Caco-2 (cell line): ENCODE data around the gene SPPL3. TPM values are rescaled to one million over a fixed set of nuclear protein-coding genes. Genes with fewer than 3 reads are reported as not detected.

Experiments used
- BruUV-seq: library from RNA; stranded (reverse); fragments of 400-500 nt; replicated peaks from 2 replicates; lab custom pipeline; 2021; lab: Mats Ljungman, UMichigan
- CTCF ChIA-PET: fragments of 300-600 bp; sonication (Branson Sonifier 250); formaldehyde crosslinking; loops from one replicate; lab custom pipeline; 2022; ENCODE audit warnings: antibody characterized with exemption; lab: Charles Lee
- POLR2A ChIA-PET: fragments of 300-600 bp; sonication (Branson Sonifier 250); formaldehyde crosslinking; loops from one replicate; lab custom pipeline; 2022; ENCODE audit warnings: antibody characterized with exemption; lab: Charles Lee
- DNase-seq, 2 experiments: peaks; one replicate each; pipeline versions ENCODE4 v3.0.0 to v3.0.0-alpha.2; 2020 to 2022
- H3K27me3 ChIP-seq: replicated peaks from 2 replicates; pipeline ENCODE4 v1.6.0; 2011; ENCODE audit warnings: low read length; ENCODE audit not compliant: control insufficient read depth, insufficient read depth
- H3K36me3 ChIP-seq: 2 replicates; pipeline ENCODE4 v1.5.1; 2011; ENCODE audit warnings: low read length; ENCODE audit not compliant: control insufficient read depth, insufficient read depth
- H3K4me1 ChIP-seq: fragments of 250-450 bp; sonication (Bioruptor Pico); 2 replicates; pipeline ENCODE4 v1.5.1; 2020; ENCODE audit warnings: mild to moderate bottlenecking
- H3K4me3 ChIP-seq: 2 replicates; pipeline ENCODE4 v1.5.1; 2011; ENCODE audit warnings: low read depth, mild to moderate bottlenecking, control low read depth, low read length
- H3K9me3 ChIP-seq: fragments of 250-450 bp; sonication (Bioruptor Pico); 2 replicates; pipeline ENCODE4 v1.5.1; 2020; ENCODE audit warnings: mild to moderate bottlenecking, moderate library complexity
- H3K27ac Mint-ChIP-seq: one replicate; pipeline ENCODE4 v1.8.0; 2022; ENCODE audit warnings: mixed read lengths; ENCODE audit not compliant: unreplicated experiment
- H3K27me3 Mint-ChIP-seq: one replicate; pipeline ENCODE4 v1.8.0; 2022; ENCODE audit warnings: mixed read lengths; ENCODE audit not compliant: insufficient read depth, unreplicated experiment
- H3K36me3 Mint-ChIP-seq: one replicate; pipeline ENCODE4 v1.8.0; 2022; ENCODE audit warnings: mild to moderate bottlenecking, mixed read lengths; ENCODE audit not compliant: insufficient read depth, unreplicated experiment
- H3K4me1 Mint-ChIP-seq: one replicate; pipeline ENCODE4 v1.8.0; 2022; ENCODE audit warnings: low read depth, mixed read lengths; ENCODE audit not compliant: unreplicated experiment
- H3K4me3 Mint-ChIP-seq: one replicate; pipeline ENCODE4 v1.8.0; 2022; ENCODE audit warnings: mild to moderate bottlenecking, moderate library complexity, mixed read lengths; ENCODE audit not compliant: unreplicated experiment
- H3K9me3 Mint-ChIP-seq: one replicate; pipeline ENCODE4 v1.8.0; 2022; ENCODE audit warnings: mixed read lengths; ENCODE audit not compliant: unreplicated experiment
- CTCF ChIP-seq, 2 experiments: fragments of 200-600 bp in 1 of 2; IDR thresholded peaks; 1 replicate in 1 of 2; 2 replicates in 1 of 2; pipeline versions ENCODE4 v1.5.1 to v1.8.0; 2011 to 2022; ENCODE audit warnings: antibody characterized with exemption in 1 of 2, control low read depth in 1 of 2, inconsistent platforms in 1 of 2, low read depth in 1 of 2, low read length in 1 of 2, mild to moderate bottlenecking in 1 of 2, moderate library complexity in 1 of 2; ENCODE audit not compliant: insufficient read depth in 1 of 2, severe bottlenecking in 1 of 2, unreplicated experiment in 1 of 2
- intact Hi-C: fragments of 100-400 bp; cut with micrococcal nuclease; formaldehyde crosslinking; loops from one replicate; pipeline ENCODE4 v1.10.0; 2022; ENCODE audit not compliant: unreplicated experiment
- total RNA-seq: library from RNA; stranded (reverse); gene quantifications from 2 replicates; pipeline ENCODE4 v1.2.3, GENCODE V29; 2022

SPPL3 gene
- total RNA-seq, 1 experiment from 2014 or later = 63.4 TPM

DNA sequence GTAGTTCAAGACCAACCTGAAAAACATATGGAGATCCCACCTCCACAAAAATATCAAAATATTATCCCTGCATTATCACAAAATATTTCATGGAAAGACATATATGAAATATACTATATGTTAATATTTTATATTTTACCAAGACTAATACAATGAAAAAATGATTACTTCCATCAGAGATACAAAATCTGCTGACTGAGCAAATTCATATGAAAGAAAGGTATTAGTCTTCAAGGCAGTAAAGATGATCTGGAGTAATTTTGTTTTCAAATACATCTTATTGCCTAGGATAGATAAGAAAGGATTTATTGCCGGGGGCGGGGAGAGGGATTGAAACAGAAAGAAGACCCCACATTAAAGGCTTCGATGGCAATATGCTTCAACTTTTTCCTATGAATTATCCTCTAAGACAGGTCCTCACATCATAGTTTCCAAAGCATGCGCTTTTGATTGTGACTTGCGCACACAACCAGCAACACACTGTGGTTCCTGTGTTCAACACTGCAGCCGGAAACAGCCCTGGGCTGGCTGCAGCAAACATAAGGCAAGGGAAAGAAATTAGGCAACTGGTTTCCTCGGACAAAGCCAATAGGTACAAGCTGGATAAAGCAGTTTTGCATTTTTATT lies 83.2 kb downstream of the SPPL3 start:
- TF ChIP-seq CTCF (IDR thresholded peaks at IDR 0.05; ENCODE audit: insufficient read depth in 1 of 2, low read depth in 1 of 2, low read length in 1 of 2, severe bottlenecking in 1 of 2, unreplicated experiment in 1 of 2) = no peak
- H3K27me3 Mint-ChIP-seq = no peaks in the 10 kb centered on the region
- H3K4me3 Mint-ChIP-seq = no peak overlapping the region
- no peaks in the 10 kb centered on the region for H3K9me3 Mint-ChIP-seq
- intact Hi-C loops = no loop called here
- DNase-seq = no peak
- no peaks in the 10 kb centered on the region for H3K36me3 Mint-ChIP-seq
- ChIA-PET POLR2A (no interaction called here), CTCF (no interaction called here)
- H3K4me1 Mint-ChIP-seq = peaks cover 35% of the 10 kb centered on the region
- no peaks in the 10 kb centered on the region for H3K27me3 ChIP-seq
- H3K4me3 ChIP-seq = no peak overlapping the region
- H3K36me3 ChIP-seq = no peaks in the 10 kb centered on the region
- no peak overlapping the region for H3K27ac Mint-ChIP-seq
- no TSS peak for BruUV-seq
- H3K9me3 ChIP-seq = no peaks in the 10 kb centered on the region
- peaks cover 33% of the 10 kb centered on the region for H3K4me1 ChIP-seq

DNA sequence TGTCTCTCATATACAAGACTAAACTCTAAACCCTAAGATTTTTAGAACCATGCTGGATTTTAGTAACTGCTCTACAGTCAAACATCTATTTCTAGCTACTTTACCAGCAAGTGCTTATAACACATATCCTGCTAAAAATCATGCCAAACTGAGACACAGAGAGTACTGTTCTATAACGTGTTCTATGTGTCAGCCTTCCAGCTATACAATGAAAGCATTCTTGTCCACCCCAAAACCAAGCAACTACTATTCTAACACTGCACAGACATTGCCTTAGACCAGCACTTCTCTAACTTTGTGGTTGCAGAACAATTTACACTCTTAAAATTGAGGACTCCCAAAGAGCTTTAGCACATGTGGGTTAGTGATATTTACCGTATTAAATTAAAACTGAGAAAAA lies 85.7 kb downstream of the SPPL3 start:
- Mint-ChIP-seq H3K9me3 (no peaks in the 10 kb centered on the region), H3K4me3 (no peak overlapping the region), H3K36me3 (no peaks in the 10 kb centered on the region), H3K27ac (no peak overlapping the region), H3K27me3 (no peaks in the 10 kb centered on the region), H3K4me1 (peaks cover 24% of the 10 kb centered on the region)
- TF ChIP-seq CTCF (IDR thresholded peaks at IDR 0.05; ENCODE audit: insufficient read depth in 1 of 2, low read depth in 1 of 2, low read length in 1 of 2, severe bottlenecking in 1 of 2, unreplicated experiment in 1 of 2) = no peak
- Histone ChIP-seq H3K36me3 (no peaks in the 10 kb centered on the region), H3K9me3 (no peaks in the 10 kb centered on the region), H3K4me1 (peaks cover 19% of the 10 kb centered on the region), H3K4me3 (no peak overlapping the region), H3K27me3 (no peaks in the 10 kb centered on the region)
- ChIA-PET CTCF (interaction anchor here (0.5 kb wide), 1 partner anchor 348 kb away, joined by 3 read pairs; no protein-coding TSS in a partner anchor), POLR2A (no interaction called here)
- no peak for DNase-seq
- BruUV-seq = no TSS peak
- intact Hi-C loops = no loop called here

- Histone ChIP-seq H3K4me3 (no peak overlapping the region), H3K9me3 (no peaks in the 10 kb centered on the region), H3K27me3 (no peaks in the 10 kb centered on the region), H3K4me1 (peaks cover 19% of the 10 kb centered on the region), H3K36me3 (no peaks in the 10 kb centered on the region)
- intact Hi-C loops = no loop called here
- no peak for DNase-seq
- Mint-ChIP-seq H3K9me3 (no peaks in the 10 kb centered on the region), H3K27ac (no peak overlapping the region), H3K27me3 (no peaks in the 10 kb centered on the region), H3K4me3 (no peak overlapping the region), H3K36me3 (peaks cover 4% of the 10 kb centered on the region), H3K4me1 (peaks cover 21% of the 10 kb centered on the region)
- TF ChIP-seq CTCF (IDR thresholded peaks at IDR 0.05; ENCODE audit: insufficient read depth in 1 of 2, low read depth in 1 of 2, low read length in 1 of 2, severe bottlenecking in 1 of 2, unreplicated experiment in 1 of 2) = no peak
- BruUV-seq = no TSS peak
- ChIA-PET CTCF (interaction anchor here (0.5 kb wide), 1 partner anchor 349 kb away, joined by 3 read pairs; no protein-coding TSS in a partner anchor), POLR2A (no interaction called here)
These were observed 86.4 kb downstream of the SPPL3 start for GRCh38 chr12:120817559-120818330.
